Neural cell (in vitro differentiated cells): ENCODE data around the gene PHKA2. TPM values are rescaled to one million over a fixed set of nuclear protein-coding genes. Genes with fewer than 3 reads are reported as not detected.
"Not testable (repeated sequence)": the region's sequence is repeated elsewhere in the genome, so short reads cannot be mapped to it uniquely, and the experiment has no call there.

Experiments used
- H2AFZ ChIP-seq: fragments of 200-600, 300-800 bp; sonication (generic), shearing (Covaris generic); 2 replicates; pipeline ENCODE4 v1.6.0; 2014; ENCODE audit warnings: low read depth, mild to moderate bottlenecking, antibody characterized with exemption, low read length, moderate library complexity
- H3F3A ChIP-seq: fragments of 200-600 bp; shearing (Covaris generic); 2 replicates; pipeline ENCODE4 v1.6.1; 2016; ENCODE audit warnings: mild to moderate bottlenecking, moderate library complexity, mixed read lengths, antibody characterized with exemption, low read length; ENCODE audit not compliant: insufficient read depth, poor library complexity, severe bottlenecking
- H3K27ac ChIP-seq: fragments of 200-600, 300-800 bp; sonication (generic), shearing (Covaris generic); 2 replicates; pipeline ENCODE4 v1.5.1; 2014; ENCODE audit warnings: mild to moderate bottlenecking, low read length, moderate library complexity
- H3K27me3 ChIP-seq: fragments of 300-800, 200-600 bp; sonication (generic), shearing (Covaris generic); 2 replicates; pipeline ENCODE4 v1.6.0; 2014; ENCODE audit warnings: mild to moderate bottlenecking, low read depth, low read length, moderate library complexity; ENCODE audit not compliant: insufficient read depth
- H3K36me3 ChIP-seq: fragments of 300-800, 200-600 bp; sonication (generic), shearing (Covaris generic); 2 replicates; pipeline ENCODE4 v1.5.1; 2014; ENCODE audit warnings: mild to moderate bottlenecking, antibody characterized with exemption, low read length, moderate library complexity; ENCODE audit not compliant: insufficient read depth
- H3K4me2 ChIP-seq: fragments of 300-800, 200-600 bp; sonication (generic), shearing (Covaris generic); 2 replicates; pipeline ENCODE4 v1.6.0; 2014; ENCODE audit warnings: mild to moderate bottlenecking, low read length
- H3K4me3 ChIP-seq: fragments of 300-800, 200-600 bp; sonication (generic), shearing (Covaris generic); 2 replicates; pipeline ENCODE4 v1.5.1; 2014; ENCODE audit warnings: mild to moderate bottlenecking, low read length, moderate library complexity
- H3K79me2 ChIP-seq: fragments of 200-600 bp; shearing (Covaris generic); replicated peaks from 2 replicates; pipeline ENCODE4 v1.6.0; 2014; ENCODE audit warnings: mild to moderate bottlenecking, low read length, moderate library complexity; ENCODE audit not compliant: insufficient read depth
- H3K9ac ChIP-seq: fragments of 300-800, 200-600 bp; sonication (generic), shearing (Covaris generic); 2 replicates; pipeline ENCODE4 v1.6.1; 2016; ENCODE audit warnings: mild to moderate bottlenecking, low read length, mixed read lengths
- H3K9me2 ChIP-seq: fragments of 200-600 bp; shearing (Covaris generic); 2 replicates; pipeline ENCODE4 v1.6.1; 2016; ENCODE audit warnings: mild to moderate bottlenecking, low read length, mixed read lengths; ENCODE audit not compliant: insufficient read depth
- H3K9me3 ChIP-seq: fragments of 200-600, 300-800 bp; sonication (generic), shearing (Covaris generic); 2 replicates; pipeline ENCODE4 v1.6.1; 2016; ENCODE audit warnings: mild to moderate bottlenecking, mixed run types, low read length, moderate library complexity, mixed read lengths
- H4K20me1 ChIP-seq: fragments of 200-600 bp; shearing (Covaris generic); 2 replicates; pipeline ENCODE4 v1.6.1; 2016; ENCODE audit warnings: mild to moderate bottlenecking, mixed run types; ENCODE audit not compliant: insufficient read depth
- CTCF ChIP-seq: fragments of 450-650 bp; IDR thresholded peaks from 2 replicates; pipeline ENCODE4 v1.5.1; 2014; ENCODE audit warnings: antibody characterized with exemption, mild to moderate bottlenecking, moderate library complexity; ENCODE audit not compliant: poor library complexity, severe bottlenecking
- EP300 ChIP-seq: fragments of 450-650 bp; conservative IDR thresholded peaks from 2 replicates; pipeline ENCODE4 v1.6.1; 2014; ENCODE audit warnings: antibody characterized with exemption, mild to moderate bottlenecking, moderate library complexity; ENCODE audit not compliant: poor library complexity, severe bottlenecking
- EZH2 ChIP-seq: fragments of 200-600, 300-800 bp; shearing (Covaris generic), sonication (generic); IDR thresholded peaks from 2 replicates; pipeline ENCODE4 v1.6.1; 2014; ENCODE audit warnings: antibody characterized with exemption, low read length, borderline replicate concordance, mild to moderate bottlenecking; ENCODE audit not compliant: insufficient read depth, poor library complexity, severe bottlenecking
- MXI1 ChIP-seq: fragments of 450-650 bp; conservative IDR thresholded peaks from 2 replicates; pipeline ENCODE4 v1.6.1; 2014; ENCODE audit warnings: antibody characterized with exemption, mild to moderate bottlenecking; ENCODE audit not compliant: poor library complexity, severe bottlenecking
- POLR2AphosphoS5 ChIP-seq: IDR thresholded peaks from 2 replicates; pipeline ENCODE4 v1.6.1; 2012
- RAD21 ChIP-seq: fragments of 450-650 bp; conservative IDR thresholded peaks from 2 replicates; pipeline ENCODE4 v1.6.1; 2014; ENCODE audit warnings: antibody characterized with exemption, mild to moderate bottlenecking, moderate library complexity
- REST ChIP-seq: IDR thresholded peaks from 2 replicates; pipeline ENCODE4 v1.6.1; 2012; ENCODE audit warnings: borderline replicate concordance
- SMC3 ChIP-seq: fragments of 450-650 bp; conservative IDR thresholded peaks from 2 replicates; pipeline ENCODE4 v1.6.1; 2014; ENCODE audit warnings: antibody characterized with exemption, mild to moderate bottlenecking, moderate library complexity; ENCODE audit not compliant: poor library complexity
- TAF1 ChIP-seq: IDR thresholded peaks from 2 replicates; pipeline ENCODE4 v1.6.1; 2012; ENCODE audit warnings: low read depth
- polyA plus RNA-seq: library from polyadenylated mRNA; depleted of rRNA; stranded (reverse); fragments of >200 nt; gene quantifications from 2 replicates; pipeline ENCODE4 v1.2.3, GENCODE V29; 2014

The PHKA2 gene
- polyA plus RNA-seq, 1 donor from 2014 or later, result 9.6 TPM

- Histone ChIP-seq H3K9me2 (no peaks in the 10 kb centered on the region), H3K79me2 (no peaks in the 10 kb centered on the region), H3K36me3 (no peaks in the 10 kb centered on the region), H3K27ac (no peak overlapping the region), H3F3A (no peaks in the 10 kb centered on the region), H4K20me1 (no peaks in the 10 kb centered on the region), H3K9me3 (no peaks in the 10 kb centered on the region), H2AFZ (no peak overlapping the region), H3K27me3 (no peaks in the 10 kb centered on the region), H3K9ac (no peak overlapping the region), H3K4me3 (no peak overlapping the region), H3K4me2 (no peak overlapping the region)
- TF ChIP-seq SMC3 (no peak), REST (no peak), EZH2 (no peak), POLR2AphosphoS5 (no peak), TAF1 (no peak), EP300 (no peak), MXI1 (no peak), RAD21 (no peak), CTCF (no peak)
Measured at GRCh38 chrX:19019996-19020395, 36.1 kb upstream of the PHKA2 start.

GRCh38 chrX:19017271-19017670, 33.4 kb upstream of the PHKA2 start:
- H4K20me1 ChIP-seq, result no peaks in the 10 kb centered on the region
- H3K9ac ChIP-seq, result no peak overlapping the region
- H3F3A ChIP-seq, result no peaks in the 10 kb centered on the region
- no peak overlapping the region for H3K4me3 ChIP-seq
- no peak overlapping the region for H2AFZ ChIP-seq
- H3K36me3 ChIP-seq, result no peaks in the 10 kb centered on the region
- H3K9me3 ChIP-seq, result no peaks in the 10 kb centered on the region
- no peak overlapping the region for H3K27ac ChIP-seq
- no peak overlapping the region for H3K4me2 ChIP-seq
- TF ChIP-seq MXI1 (no peak), REST (no peak), EZH2 (no peak), EP300 (no peak), POLR2AphosphoS5 (no peak), CTCF (peak; percentile 31), RAD21 (peak; percentile 20), TAF1 (no peak), SMC3 (no peak)
- H3K79me2 ChIP-seq, result no peaks in the 10 kb centered on the region
- H3K27me3 ChIP-seq, result no peaks in the 10 kb centered on the region
- no peaks in the 10 kb centered on the region for H3K9me2 ChIP-seq

- H3K4me3 ChIP-seq, H3K27me3 ChIP-seq, H3K27ac ChIP-seq: not testable (repeated sequence)
Measured at GRCh38 chrX:19016614-19017013, 32.7 kb upstream of the PHKA2 start.

More at GRCh38 chrX:19016614-19017013, 32.7 kb upstream of the PHKA2 start:
- not testable (repeated sequence) for H3K4me2 ChIP-seq, H3K9me3 ChIP-seq, H2AFZ ChIP-seq, H3K79me2 ChIP-seq, H3K36me3 ChIP-seq, H3K9ac ChIP-seq, H3K9me2 ChIP-seq, H4K20me1 ChIP-seq, H3F3A ChIP-seq
